ENCODE data around the gene PGBD5.

Gene PGBD5

GRCh38 chr1:230326971-230327891, 98.9 kb downstream of the PGBD5 start:
- Mint-ChIP-seq H3K27ac (no peak overlapping the region), H3K36me3 (no peaks in the 10 kb centered on the region), H3K9me3 (ENCODE audit: low read depth) (no peaks in the 10 kb centered on the region)

GRCh38 chr1:230323686-230324085, 102.4 kb downstream of the PGBD5 start:
- Mint-ChIP-seq H3K9me3 (ENCODE audit: low read depth) (no peaks in the 10 kb centered on the region), H3K27ac (no peak overlapping the region), H3K4me3 (no peak overlapping the region), H3K4me1 (ENCODE audit: low read depth) (peaks cover 2% of the 10 kb centered on the region), H3K36me3 (no peaks in the 10 kb centered on the region), H3K27me3 (peaks cover 2% of the 10 kb centered on the region)

More at GRCh38 chr1:230326971-230327891, 98.9 kb downstream of the PGBD5 start:
- Mint-ChIP-seq H3K4me1 (ENCODE audit: low read depth) (peaks cover 2% of the 10 kb centered on the region), H3K4me3 (no peak overlapping the region), H3K27me3 (peaks cover 2% of the 10 kb centered on the region)

GRCh38 chr1:230322967-230323547, 103.1 kb downstream of the PGBD5 start:
- H3K9me3 Mint-ChIP-seq (ENCODE audit: low read depth): no peaks in the 10 kb centered on the region
- peaks cover 1% of the 10 kb centered on the region for H3K4me1 Mint-ChIP-seq (ENCODE audit: low read depth)
- no peaks in the 10 kb centered on the region for H3K36me3 Mint-ChIP-seq
- H3K27ac Mint-ChIP-seq: no peak overlapping the region
- H3K27me3 Mint-ChIP-seq: peaks cover 2% of the 10 kb centered on the region
- H3K4me3 Mint-ChIP-seq: no peak overlapping the region

GRCh38 chr1:230322421-230322756, 103.7 kb downstream of the PGBD5 start:
- Mint-ChIP-seq H3K4me3 (no peak overlapping the region), H3K27ac (no peak overlapping the region), H3K27me3 (peaks cover 2% of the 10 kb centered on the region), H3K4me1 (ENCODE audit: low read depth) (no peaks in the 10 kb centered on the region), H3K36me3 (no peaks in the 10 kb centered on the region), H3K9me3 (ENCODE audit: low read depth) (no peaks in the 10 kb centered on the region)

- no peaks in the 10 kb centered on the region for H3K36me3 Mint-ChIP-seq
- H3K4me1 Mint-ChIP-seq (ENCODE audit: low read depth): no peaks in the 10 kb centered on the region
- H3K9me3 Mint-ChIP-seq (ENCODE audit: low read depth): no peaks in the 10 kb centered on the region
- H3K4me3 Mint-ChIP-seq: no peak overlapping the region
- H3K27ac Mint-ChIP-seq: no peak overlapping the region
- H3K27me3 Mint-ChIP-seq: peaks cover 2% of the 10 kb centered on the region
Measured at GRCh38 chr1:230321741-230322420, 104.3 kb downstream of the PGBD5 start.

GRCh38 chr1:230321341-230321740, 104.8 kb downstream of the PGBD5 start:
- Mint-ChIP-seq H3K27ac (no peak overlapping the region), H3K9me3 (ENCODE audit: low read depth) (no peaks in the 10 kb centered on the region), H3K4me3 (no peak overlapping the region), H3K4me1 (ENCODE audit: low read depth) (no peaks in the 10 kb centered on the region), H3K27me3 (peaks cover 2% of the 10 kb centered on the region), H3K36me3 (no peaks in the 10 kb centered on the region)

- Mint-ChIP-seq H3K9me3 (ENCODE audit: low read depth) (no peaks in the 10 kb centered on the region), H3K4me3 (no peak overlapping the region), H3K27ac (no peak overlapping the region), H3K4me1 (ENCODE audit: low read depth) (no peaks in the 10 kb centered on the region), H3K36me3 (no peaks in the 10 kb centered on the region), H3K27me3 (peaks cover 2% of the 10 kb centered on the region)
Measured at GRCh38 chr1:230320804-230321203, 105.3 kb downstream of the PGBD5 start.

- no peaks in the 10 kb centered on the region for H3K9me3 Mint-ChIP-seq (ENCODE audit: low read depth)
- H3K36me3 Mint-ChIP-seq: no peaks in the 10 kb centered on the region
- H3K27me3 Mint-ChIP-seq: no peaks in the 10 kb centered on the region
- H3K27ac Mint-ChIP-seq: no peak overlapping the region
- H3K4me3 Mint-ChIP-seq: no peak overlapping the region
- no peaks in the 10 kb centered on the region for H3K4me1 Mint-ChIP-seq (ENCODE audit: low read depth)
Measured at GRCh38 chr1:230319014-230319747, 107.0 kb downstream of the PGBD5 start.

- Mint-ChIP-seq H3K4me1 (ENCODE audit: low read depth) (no peaks in the 10 kb centered on the region), H3K27ac (no peak overlapping the region), H3K27me3 (peaks cover under 1% of the 10 kb centered on the region), H3K9me3 (ENCODE audit: low read depth) (no peaks in the 10 kb centered on the region), H3K36me3 (no peaks in the 10 kb centered on the region), H3K4me3 (no peak overlapping the region)
Measured at GRCh38 chr1:230317823-230318819, 108.0 kb downstream of the PGBD5 start.

- no peaks in the 10 kb centered on the region for H3K4me1 Mint-ChIP-seq (ENCODE audit: low read depth)
- no peaks in the 10 kb centered on the region for H3K36me3 Mint-ChIP-seq
- H3K9me3 Mint-ChIP-seq (ENCODE audit: low read depth): no peaks in the 10 kb centered on the region
- peaks cover 2% of the 10 kb centered on the region for H3K27me3 Mint-ChIP-seq
- no peak overlapping the region for H3K4me3 Mint-ChIP-seq
- no peak overlapping the region for H3K27ac Mint-ChIP-seq
Measured at GRCh38 chr1:230316864-230317745, 109.0 kb downstream of the PGBD5 start.

- H3K4me1 Mint-ChIP-seq (ENCODE audit: low read depth): peaks cover 3% of the 10 kb centered on the region
- no peak overlapping the region for H3K27ac Mint-ChIP-seq
- H3K9me3 Mint-ChIP-seq (ENCODE audit: low read depth): no peaks in the 10 kb centered on the region
Measured at GRCh38 chr1:230315099-230315498, 111.0 kb downstream of the PGBD5 start.

GRCh38 chr1:230314142-230314470, 112.0 kb downstream of the PGBD5 start:
- Mint-ChIP-seq H3K36me3 (no peaks in the 10 kb centered on the region), H3K27ac (no peak overlapping the region), H3K4me1 (ENCODE audit: low read depth) (peaks cover 3% of the 10 kb centered on the region), H3K4me3 (no peak overlapping the region), H3K27me3 (peaks cover 3% of the 10 kb centered on the region), H3K9me3 (ENCODE audit: low read depth) (no peaks in the 10 kb centered on the region)

More at GRCh38 chr1:230315099-230315498, 111.0 kb downstream of the PGBD5 start:
- Mint-ChIP-seq H3K27me3 (peaks cover 3% of the 10 kb centered on the region), H3K4me3 (no peak overlapping the region), H3K36me3 (no peaks in the 10 kb centered on the region)

- peaks cover 3% of the 10 kb centered on the region for H3K27me3 Mint-ChIP-seq
Measured at GRCh38 chr1:230313453-230314141, 112.5 kb downstream of the PGBD5 start.

More at GRCh38 chr1:230313453-230314141, 112.5 kb downstream of the PGBD5 start:
- Mint-ChIP-seq H3K4me3 (no peak overlapping the region), H3K4me1 (ENCODE audit: low read depth) (peaks cover 3% of the 10 kb centered on the region), H3K27ac (no peak overlapping the region), H3K36me3 (no peaks in the 10 kb centered on the region), H3K9me3 (ENCODE audit: low read depth) (no peaks in the 10 kb centered on the region)

All from activated naive CD8-positive, alpha-beta T cell (primary cell).